ENCODE data around the gene CDA.
A peak's percentile ranks its signal among the peaks of the same experiment; 100 is the strongest.

Gene CDA

DNA sequence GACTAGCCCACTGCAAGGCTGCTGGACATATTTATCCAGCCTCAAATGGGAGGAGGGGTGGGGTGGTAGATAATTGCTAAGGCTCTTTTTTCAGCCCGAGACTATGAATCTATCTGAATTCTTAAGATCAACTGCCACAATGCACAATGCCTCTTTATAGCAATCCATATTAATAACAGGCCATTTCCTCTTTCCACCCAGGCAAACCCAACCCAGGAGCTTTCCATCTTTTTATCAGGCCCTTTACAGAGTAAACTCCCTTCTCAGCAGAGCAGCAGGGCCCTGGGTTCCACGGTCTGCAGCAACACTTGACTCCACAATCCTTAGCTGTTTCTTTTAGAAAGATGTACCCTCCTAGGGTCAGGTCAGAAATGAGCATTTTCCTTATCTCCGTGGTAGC lies 71.5 kb downstream of the CDA start:
- H3K27me3 ChIP-seq (replicated peaks in 2 of 5; ENCODE audit: control insufficient read depth in 4 of 5, insufficient read depth in 5 of 5, low read length in 4 of 5) = no peaks in the 10 kb centered on the region
- H3K36me3 ChIP-seq (ENCODE audit: control insufficient read depth in 4 of 4, insufficient read depth in 4 of 4, low read length in 3 of 4) = peaks cover 0 to 41% (median 29%) of the 10 kb centered on the region in 4 experiments
- H3K4me1 ChIP-seq (ENCODE audit: control extremely low read depth in 1 of 4, control insufficient read depth in 4 of 4, insufficient read depth in 4 of 4, low read length in 3 of 4) = peaks cover 10 to 26% (median 23%) of the 10 kb centered on the region in 4 experiments
- no peak for DNase-seq
- ChIA-PET POLR2A (interaction anchor here (0.6 kb wide), 1 partner anchor 89 kb away, joined by 3 read pairs; no protein-coding TSS in a partner anchor), CTCF (interaction anchor here (0.7 to 1.6 kb wide), 2 partner anchors 9 to 85 kb away, joined by 3 to 4 read pairs; no protein-coding TSS in a partner anchor)
- peak overlapping the region; percentile 75 to 96 (median 88) for H3K4me3 ChIP-seq (ENCODE audit: control insufficient read depth in 1 of 7, extremely low read depth in 1 of 7, insufficient read depth in 4 of 7, low read depth in 2 of 7, low read length in 6 of 7)
- WGBS (ENCODE audit: insufficient coverage) = 0% methylated on average over 1 of the region's 3 CpGs
- H3K27ac ChIP-seq (ENCODE audit: insufficient read depth in 1 of 2, low read depth in 1 of 2, low read length in 2 of 2, poor library complexity in 1 of 2, severe bottlenecking in 2 of 2) = peak overlapping the region; percentile 86 to 92
- H3K9me3 ChIP-seq (ENCODE audit: control extremely low read depth in 1 of 5, control insufficient read depth in 4 of 5, insufficient read depth in 2 of 5, low read depth in 1 of 5, low read length in 4 of 5) = no peaks in the 10 kb centered on the region

DNA sequence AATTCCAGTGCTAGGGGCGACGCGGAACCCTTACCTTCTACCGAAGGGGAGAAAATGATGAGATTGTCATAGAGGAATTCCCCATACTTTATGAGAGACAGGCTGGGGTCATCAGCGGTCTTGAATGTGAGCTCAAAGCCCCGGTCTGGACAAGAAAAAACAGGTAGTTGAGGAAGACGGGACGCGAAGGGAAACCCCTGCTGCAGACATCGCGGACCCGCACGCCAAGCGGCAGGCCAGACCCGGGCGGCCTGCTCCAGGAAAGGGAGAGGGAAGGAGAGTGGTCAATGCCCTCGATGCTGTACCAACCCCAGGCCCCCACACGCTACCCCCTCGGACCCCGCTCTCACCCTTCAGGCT lies 71.9 kb downstream of the CDA start:
- DNase-seq = peak in 2 of 3 donors; percentile 56
- H3K36me3 ChIP-seq (ENCODE audit: control insufficient read depth in 4 of 4, insufficient read depth in 4 of 4, low read length in 3 of 4) = peaks cover 0 to 36% (median 24%) of the 10 kb centered on the region in 4 experiments
- peak overlapping the region; percentile 86 to 92 for H3K27ac ChIP-seq (ENCODE audit: insufficient read depth in 1 of 2, low read depth in 1 of 2, low read length in 2 of 2, poor library complexity in 1 of 2, severe bottlenecking in 2 of 2)
- no peaks in the 10 kb centered on the region for H3K27me3 ChIP-seq (replicated peaks in 2 of 5; ENCODE audit: control insufficient read depth in 4 of 5, insufficient read depth in 5 of 5, low read length in 4 of 5)
- ChIA-PET CTCF (interaction anchor here (0.6 to 1.6 kb wide), 3 partner anchors 14 to 376 kb away, joined by 3 to 4 read pairs (median 3); no protein-coding TSS in a partner anchor), POLR2A (interaction anchor here (0.6 to 0.7 kb wide), 2 partner anchors 15 to 89 kb away, joined by 3 read pairs; no protein-coding TSS in a partner anchor)
- H3K4me3 ChIP-seq (ENCODE audit: control insufficient read depth in 1 of 7, extremely low read depth in 1 of 7, insufficient read depth in 4 of 7, low read depth in 2 of 7, low read length in 6 of 7) = peak overlapping the region; percentile 75 to 96 (median 88)
- H3K4me1 ChIP-seq (ENCODE audit: control extremely low read depth in 1 of 4, control insufficient read depth in 4 of 4, insufficient read depth in 4 of 4, low read length in 3 of 4) = peaks cover 10 to 27% (median 26%) of the 10 kb centered on the region in 4 experiments
- WGBS (ENCODE audit: insufficient coverage) = 0% methylated on average over 13 of the region's 20 CpGs
- H3K9me3 ChIP-seq (ENCODE audit: control extremely low read depth in 1 of 5, control insufficient read depth in 4 of 5, insufficient read depth in 2 of 5, low read depth in 1 of 5, low read length in 4 of 5) = no peaks in the 10 kb centered on the region

DNA sequence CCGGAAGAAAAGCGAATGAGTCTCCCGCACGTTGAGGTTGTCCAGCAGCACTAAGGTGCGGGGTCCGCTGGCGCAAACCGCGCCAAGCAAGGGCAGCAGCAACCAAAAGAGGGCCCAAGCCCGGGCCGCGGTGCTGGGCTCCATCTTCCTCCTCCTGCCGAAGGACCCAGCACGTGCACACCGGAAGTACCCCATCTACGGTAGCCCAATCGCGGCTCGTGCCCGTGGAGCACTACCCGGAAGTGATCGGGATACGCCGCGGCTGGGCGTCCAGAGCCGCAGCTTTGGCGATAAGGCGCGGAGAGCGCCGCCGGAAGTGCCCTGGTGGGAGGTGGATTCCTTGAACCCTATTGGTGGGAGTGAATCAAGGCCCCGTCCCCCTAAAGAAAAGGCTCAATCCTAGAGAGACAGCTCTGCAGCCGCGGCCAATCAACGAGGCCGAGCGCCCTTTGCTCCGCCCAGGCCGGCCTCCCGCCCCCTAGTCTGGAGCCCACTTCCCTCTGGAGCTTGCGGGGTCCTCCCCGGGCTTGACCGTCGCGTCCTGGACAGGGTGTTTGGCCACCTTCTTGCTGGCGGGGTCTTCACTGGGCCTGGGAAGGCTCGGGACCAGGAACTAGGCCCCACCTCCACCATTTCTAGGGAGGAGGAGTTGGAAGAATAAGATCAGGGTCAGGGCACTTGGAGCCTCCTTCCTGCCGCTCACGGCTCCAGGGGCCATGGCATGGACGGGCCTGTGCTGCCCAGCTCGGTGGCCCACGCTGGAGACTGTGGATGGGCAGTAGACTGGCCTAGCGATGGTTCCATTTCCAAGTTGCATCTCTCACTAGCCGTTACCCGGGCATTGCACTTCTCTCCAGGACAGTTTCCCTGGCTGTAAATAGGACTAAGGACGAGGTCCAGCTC lies 72.6 kb downstream of the CDA start, which contains the start of gene DDOST:
TSS of gene DDOST (minus strand) at position 163 of the 903 bp plus-strand sequence. CDS start at position 144, 19 bp downstream.
- peak within 1 kb of the TSS; percentile 86 to 92 for H3K27ac ChIP-seq (ENCODE audit: insufficient read depth in 1 of 2, low read depth in 1 of 2, low read length in 2 of 2, poor library complexity in 1 of 2, severe bottlenecking in 2 of 2)
- H3K36me3 ChIP-seq (ENCODE audit: control insufficient read depth in 4 of 4, insufficient read depth in 4 of 4, low read length in 3 of 4) = peaks cover 0 to 30% (median 21%) of the 10 kb centered on the region in 4 experiments
- peak; percentile 96 to 98 (median 97) for DNase-seq
- ChIA-PET CTCF (interaction anchor here (0.6 to 1.6 kb wide), 4 partner anchors 14 to 376 kb away, joined by 3 to 6 read pairs (median 4); no protein-coding TSS in a partner anchor), POLR2A (interaction anchor here (0.7 kb wide), 1 partner anchor 15 kb away, joined by 3 read pairs; no protein-coding TSS in a partner anchor)
- H3K27me3 ChIP-seq (replicated peaks in 2 of 5; ENCODE audit: control insufficient read depth in 4 of 5, insufficient read depth in 5 of 5, low read length in 4 of 5) = no peaks in the 10 kb centered on the region
- peaks cover 10 to 30% (median 27%) of the 10 kb centered on the region in 4 experiments for H3K4me1 ChIP-seq (ENCODE audit: control extremely low read depth in 1 of 4, control insufficient read depth in 4 of 4, insufficient read depth in 4 of 4, low read length in 3 of 4)
- peak within 1 kb of the TSS; percentile 75 to 96 (median 88) for H3K4me3 ChIP-seq (ENCODE audit: control insufficient read depth in 1 of 7, extremely low read depth in 1 of 7, insufficient read depth in 4 of 7, low read depth in 2 of 7, low read length in 6 of 7)
- 2% methylated on average over 31 of the region's 58 CpGs for WGBS (ENCODE audit: insufficient coverage)
- no peaks in the 10 kb centered on the region for H3K9me3 ChIP-seq (ENCODE audit: control extremely low read depth in 1 of 5, control insufficient read depth in 4 of 5, insufficient read depth in 2 of 5, low read depth in 1 of 5, low read length in 4 of 5)

DNA sequence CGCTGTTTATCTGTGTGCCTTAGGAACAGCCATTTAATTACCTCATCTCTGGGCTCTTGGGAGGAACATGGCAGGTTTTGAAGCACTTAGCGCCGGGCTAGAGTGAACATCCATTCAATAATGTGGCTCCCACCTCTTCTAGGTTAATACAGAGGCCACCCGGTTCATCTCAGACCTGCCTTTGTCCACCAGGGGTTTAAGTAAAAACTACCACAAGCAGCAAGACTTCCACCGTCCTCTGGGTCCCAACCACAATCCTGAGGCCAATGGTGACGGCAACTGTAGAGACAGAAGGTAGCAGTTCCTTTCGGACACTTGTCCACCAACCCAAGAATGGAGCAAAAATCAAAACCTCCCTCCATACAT lies 73.2 kb downstream of the CDA start:
- CTCF ChIA-PET = interaction anchor here (0.9 kb wide), 1 partner anchor 32 kb away, joined by 6 read pairs; no protein-coding TSS in a partner anchor
- H3K36me3 ChIP-seq (ENCODE audit: control insufficient read depth in 4 of 4, insufficient read depth in 4 of 4, low read length in 3 of 4) = peaks cover 0 to 23% (median 16%) of the 10 kb centered on the region in 4 experiments
- WGBS (ENCODE audit: insufficient coverage) = 61% methylated on average over 7 of the region's 7 CpGs
- POLR2A ChIA-PET = no interaction called here
- H3K9me3 ChIP-seq (ENCODE audit: control extremely low read depth in 1 of 5, control insufficient read depth in 4 of 5, insufficient read depth in 2 of 5, low read depth in 1 of 5, low read length in 4 of 5) = no peaks in the 10 kb centered on the region
- peaks cover 10 to 30% (median 27%) of the 10 kb centered on the region in 4 experiments for H3K4me1 ChIP-seq (ENCODE audit: control extremely low read depth in 1 of 4, control insufficient read depth in 4 of 4, insufficient read depth in 4 of 4, low read length in 3 of 4)
- no peaks in the 10 kb centered on the region for H3K27me3 ChIP-seq (replicated peaks in 2 of 5; ENCODE audit: control insufficient read depth in 4 of 5, insufficient read depth in 5 of 5, low read length in 4 of 5)
- DNase-seq = peak in 2 of 3 donors; percentile 30 to 32
- peak overlapping the region; percentile 75 to 96 (median 88) for H3K4me3 ChIP-seq (ENCODE audit: control insufficient read depth in 1 of 7, extremely low read depth in 1 of 7, insufficient read depth in 4 of 7, low read depth in 2 of 7, low read length in 6 of 7)
- peak overlapping the region; percentile 86 to 92 for H3K27ac ChIP-seq (ENCODE audit: insufficient read depth in 1 of 2, low read depth in 1 of 2, low read length in 2 of 2, poor library complexity in 1 of 2, severe bottlenecking in 2 of 2)

DNA sequence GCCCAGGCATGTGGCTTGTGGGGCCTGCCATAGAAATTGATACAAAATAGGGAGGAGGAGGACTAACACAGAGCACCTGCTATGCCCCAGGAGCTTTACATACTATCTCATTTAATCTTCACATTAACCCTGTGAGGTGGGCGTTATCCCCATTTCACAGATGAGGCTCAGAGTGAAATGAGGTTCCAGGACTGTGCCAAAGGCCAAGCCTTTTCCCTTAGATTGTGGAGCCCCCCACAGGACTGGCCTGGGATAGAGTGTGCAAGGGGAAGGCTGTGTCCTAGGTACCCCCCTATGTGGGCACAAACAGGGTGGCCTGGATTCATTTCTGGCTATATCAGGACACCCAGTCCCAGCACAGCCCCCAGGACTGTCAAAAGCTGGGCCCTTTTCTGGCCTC lies 74.5 kb downstream of the CDA start:
- no peak for DNase-seq
- Histone ChIP-seq H3K4me1 (ENCODE audit: control extremely low read depth in 1 of 4, control insufficient read depth in 4 of 4, insufficient read depth in 4 of 4, low read length in 3 of 4) (peaks cover 10 to 30% (median 27%) of the 10 kb centered on the region in 4 experiments), H3K27ac (ENCODE audit: insufficient read depth in 1 of 2, low read depth in 1 of 2, low read length in 2 of 2, poor library complexity in 1 of 2, severe bottlenecking in 2 of 2) (no peak overlapping the region), H3K4me3 (ENCODE audit: control insufficient read depth in 1 of 7, extremely low read depth in 1 of 7, insufficient read depth in 4 of 7, low read depth in 2 of 7, low read length in 6 of 7) (no peak overlapping the region), H3K27me3 (replicated peaks in 2 of 5; ENCODE audit: control insufficient read depth in 4 of 5, insufficient read depth in 5 of 5, low read length in 4 of 5) (no peaks in the 10 kb centered on the region), H3K36me3 (ENCODE audit: control insufficient read depth in 4 of 4, insufficient read depth in 4 of 4, low read length in 3 of 4) (peaks cover 0 to 11% (median 6%) of the 10 kb centered on the region in 4 experiments), H3K9me3 (ENCODE audit: control extremely low read depth in 1 of 5, control insufficient read depth in 4 of 5, insufficient read depth in 2 of 5, low read depth in 1 of 5, low read length in 4 of 5) (no peaks in the 10 kb centered on the region)
- ChIA-PET CTCF (interaction anchor here (0.8 to 1.3 kb wide), 2 partner anchors 11 to 131 kb away, joined by 3 read pairs; no protein-coding TSS in a partner anchor), POLR2A (no interaction called here)
- WGBS (ENCODE audit: insufficient coverage) = 100% methylated on average over 1 of the region's 1 CpG

DNA sequence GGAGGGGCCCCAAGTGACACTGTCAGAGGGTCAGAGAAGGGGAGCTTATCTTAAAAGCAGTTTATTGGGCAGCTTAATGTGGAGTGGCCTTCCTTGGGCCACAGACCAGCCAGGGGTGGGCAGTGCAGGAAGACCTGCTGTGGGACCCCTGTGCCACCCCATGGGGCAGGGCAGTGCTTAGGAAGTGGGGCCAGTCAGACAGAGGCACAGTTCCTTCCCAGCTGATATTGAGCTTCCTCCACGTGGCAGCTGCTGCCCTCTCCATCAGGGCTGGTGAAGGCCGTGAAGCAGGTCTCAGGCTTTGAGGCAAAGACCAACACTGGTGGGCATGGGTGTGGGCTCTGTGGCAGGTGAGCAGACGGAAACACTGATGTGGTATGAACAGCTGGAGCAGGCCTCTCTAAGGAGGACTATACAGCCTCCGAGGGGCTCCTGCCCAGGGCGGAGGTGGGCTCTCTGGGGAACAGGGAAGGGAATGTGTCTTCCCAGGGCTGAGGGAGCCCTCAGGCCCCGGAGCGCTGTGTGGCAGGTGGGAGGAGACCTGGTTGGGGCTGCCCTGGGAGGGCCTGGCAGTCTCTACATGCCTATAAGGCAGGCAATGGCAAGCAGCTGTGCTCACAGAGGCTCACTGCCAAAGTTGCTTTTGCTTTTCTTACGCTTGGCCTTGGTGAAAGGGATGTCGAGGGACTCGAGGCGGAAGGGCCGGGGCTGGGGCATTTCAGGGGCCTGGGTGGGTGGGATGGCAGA lies 75.2 kb downstream of the CDA start:
- Histone ChIP-seq H3K4me3 (ENCODE audit: control insufficient read depth in 1 of 7, extremely low read depth in 1 of 7, insufficient read depth in 4 of 7, low read depth in 2 of 7, low read length in 6 of 7) (no peak overlapping the region), H3K4me1 (ENCODE audit: control extremely low read depth in 1 of 4, control insufficient read depth in 4 of 4, insufficient read depth in 4 of 4, low read length in 3 of 4) (peaks cover 10 to 30% (median 25%) of the 10 kb centered on the region in 4 experiments), H3K27ac (ENCODE audit: insufficient read depth in 1 of 2, low read depth in 1 of 2, low read length in 2 of 2, poor library complexity in 1 of 2, severe bottlenecking in 2 of 2) (no peak overlapping the region), H3K27me3 (replicated peaks in 2 of 5; ENCODE audit: control insufficient read depth in 4 of 5, insufficient read depth in 5 of 5, low read length in 4 of 5) (no peaks in the 10 kb centered on the region), H3K36me3 (ENCODE audit: control insufficient read depth in 4 of 4, insufficient read depth in 4 of 4, low read length in 3 of 4) (peaks cover 0 to 7% (median 3%) of the 10 kb centered on the region in 4 experiments), H3K9me3 (ENCODE audit: control extremely low read depth in 1 of 5, control insufficient read depth in 4 of 5, insufficient read depth in 2 of 5, low read depth in 1 of 5, low read length in 4 of 5) (no peaks in the 10 kb centered on the region)
- ChIA-PET POLR2A (no interaction called here), CTCF (interaction anchor here (0.8 kb wide), 1 partner anchor 10 kb away, joined by 3 read pairs; no protein-coding TSS in a partner anchor)
- DNase-seq = no peak
- WGBS (ENCODE audit: insufficient coverage) = 80% methylated on average over 8 of the region's 12 CpGs
